K562 (cell line): ENCODE measurements around the gene VGF. TPM values are rescaled to one million over a fixed set of nuclear protein-coding genes. Genes with fewer than 3 reads are reported as not detected.

Experiments used
- ATAC-seq: fragments of 200-7000 bp; cut with Tn5 transposase; 3 replicates; pipeline ENCODE4 v1.9.1; 2020; ENCODE audit warnings: moderate library complexity
- BruUV-seq: library from RNA; stranded (reverse); fragments of 400-500 nt; replicated peaks from 2 replicates; lab custom pipeline; 2021; lab: Mats Ljungman, UMichigan
- CTCF ChIA-PET: fragments of 300-600 bp; formaldehyde crosslinking; extraction: SDS; loops from one replicate; lab custom pipeline; 2021; ENCODE audit warnings: low intra/inter-chr PET ratio; lab: Yijun Ruan, JAX
- POLR2A ChIA-PET: fragments of 300-600, 350-650 bp; sonication (Branson Sonifier 250); formaldehyde crosslinking; extraction: SDS; loops from one replicate; lab custom pipeline; 2021; ENCODE audit warnings: antibody characterized with exemption, inconsistent platforms; lab: Yijun Ruan, JAX
- DNase-seq, 4 experiments: peaks; one replicate each; pipeline versions ENCODE4 v3.0.0 to v3.0.0-alpha.2; 2011 to 2018; ENCODE audit warnings: low spot score in 3 of 4, mixed read lengths in 3 of 4; ENCODE audit errors: extremely low read depth in 1 of 4
- FAIRE-seq: peaks from 2 replicates; lab custom pipeline; 2011; peaks lifted over from hg19 to GRCh38; lab: Jason Lieb, UNC
- H2AFZ ChIP-seq: 2 replicates; pipeline ENCODE4 v1.6.0; 2011; ENCODE audit warnings: low read depth, low read length, control low read depth, inconsistent platforms
- H3K27ac ChIP-seq: fragments of 200-600 bp; 3 replicates; pipeline ENCODE4 v1.8.0; 2011; ENCODE audit warnings: low read depth, mild to moderate bottlenecking, control low read depth, inconsistent platforms, low read length, moderate library complexity, mixed read lengths; ENCODE audit errors: extremely low read depth
- H3K27me3 ChIP-seq, 2 experiments: fragments of 300-600 bp in 1 of 2; 2 replicates in 1 of 2; 3 replicates in 1 of 2; pipeline versions ENCODE4 v1.6.0 to v1.8.0; 2011; ENCODE audit warnings: inconsistent platforms in 2 of 2, low read length in 2 of 2, mild to moderate bottlenecking in 1 of 2, mixed read lengths in 1 of 2, moderate library complexity in 1 of 2; ENCODE audit not compliant: control insufficient read depth in 2 of 2, insufficient read depth in 2 of 2
- H3K36me3 ChIP-seq: fragments of 300-600 bp; 3 replicates; pipeline ENCODE4 v1.8.0; 2011; ENCODE audit warnings: mild to moderate bottlenecking, low read length, inconsistent platforms; ENCODE audit not compliant: control insufficient read depth, insufficient read depth
- H3K4me1 ChIP-seq, 2 experiments: fragments of 200-600 bp in 1 of 2; replicated peaks in 1 of 2; 2 replicates in 1 of 2; 3 replicates in 1 of 2; pipeline versions ENCODE4 v1.5.1 to v1.8.0; 2011; ENCODE audit warnings: inconsistent platforms in 2 of 2, low read length in 2 of 2, mild to moderate bottlenecking in 1 of 2, mixed read lengths in 1 of 2, moderate library complexity in 1 of 2; ENCODE audit not compliant: control insufficient read depth in 2 of 2, insufficient read depth in 2 of 2
- H3K4me2 ChIP-seq: 2 replicates; pipeline ENCODE4 v1.6.1; 2011; ENCODE audit warnings: low read length, control low read depth, inconsistent platforms, mixed read lengths; ENCODE audit not compliant: insufficient read depth
- H3K4me3 ChIP-seq: fragments of 200-600 bp; sonication (generic), shearing (Covaris generic); 2 replicates; pipeline ENCODE4 v1.5.1; 2016; ENCODE audit warnings: control low read depth, inconsistent platforms
- H3K79me2 ChIP-seq: fragments of 200-600 bp; 3 replicates; pipeline ENCODE4 v1.8.0; 2011; ENCODE audit warnings: low read length, inconsistent platforms; ENCODE audit not compliant: control insufficient read depth, insufficient read depth
- H3K9ac ChIP-seq, 2 experiments: 2 replicates each; pipeline versions ENCODE4 v1.6.0 to v1.6.1; 2011; ENCODE audit warnings: low read depth in 2 of 2, low read length in 2 of 2, control low read depth in 1 of 2, inconsistent platforms in 1 of 2, mild to moderate bottlenecking in 1 of 2, mixed read lengths in 1 of 2; ENCODE audit not compliant: insufficient read depth in 1 of 2
- H3K9me1 ChIP-seq: one replicate; pipeline ENCODE4 v1.6.0; 2011; ENCODE audit warnings: inconsistent platforms, mild to moderate bottlenecking, low read length, moderate library complexity; ENCODE audit not compliant: control insufficient read depth, insufficient read depth
- H3K9me3 ChIP-seq: replicated peaks from 2 replicates; pipeline ENCODE4 v1.5.1; 2011; ENCODE audit warnings: low read depth, low read length, inconsistent platforms; ENCODE audit not compliant: control insufficient read depth, insufficient read depth
- H4K20me1 ChIP-seq: replicated peaks from 2 replicates; pipeline ENCODE4 v1.6.1; 2011; ENCODE audit warnings: low read length, inconsistent platforms, mixed read lengths; ENCODE audit not compliant: control insufficient read depth, insufficient read depth
- CEBPB ChIP-seq: fragments of 450-650 bp; IDR thresholded peaks from 2 replicates; pipeline ENCODE4 v1.6.1; 2016; ENCODE audit warnings: missing genetic modification characterization, missing compliant biosample characterization
- FOXK2 ChIP-seq, 2 experiments: fragments of 450-650 bp; IDR thresholded peaks in 1 of 2; conservative IDR thresholded peaks in 1 of 2; 2 replicates each; pipeline ENCODE4 v1.6.1; 2016; ENCODE audit warnings: low read depth in 2 of 2, mild to moderate bottlenecking in 1 of 2
- HDAC1 ChIP-seq, 2 experiments: fragments of 450-650 bp; IDR thresholded peaks; 2 replicates each; pipeline ENCODE4 v1.6.1; 2016 to 2017; ENCODE audit warnings: inconsistent platforms in 1 of 2, mild to moderate bottlenecking in 1 of 2, moderate library complexity in 1 of 2
- PHF21A ChIP-seq: fragments of 450-650 bp; IDR thresholded peaks from 2 replicates; pipeline ENCODE4 v1.6.1; 2017; ENCODE audit warnings: low read depth, borderline replicate concordance
- RBM34 ChIP-seq: fragments of 200-400 bp; formaldehyde crosslinking; IDR thresholded peaks from 2 replicates; pipeline ENCODE4 v1.6.1; 2018; ENCODE audit warnings: low read length, borderline replicate concordance; ENCODE audit not compliant: insufficient read depth
- RBM39 ChIP-seq: fragments of 200-400 bp; formaldehyde crosslinking; optimal IDR thresholded peaks from 2 replicates; pipeline ENCODE3; 2018; ENCODE audit warnings: low read depth, low read length
- ZFX ChIP-seq: sonication (generic); formaldehyde crosslinking; IDR thresholded peaks from 2 replicates; pipeline ENCODE4 v1.8.0; 2022; ENCODE audit warnings: mild to moderate bottlenecking, missing genetic modification reagents, moderate library complexity
- ZNF589 ChIP-seq: fragments of 200-800 bp; sonication (Bioruptor generic); IDR thresholded peaks from 2 replicates; pipeline ENCODE4 v1.6.1; 2016; ENCODE audit warnings: low read depth, missing genetic modification characterization, missing compliant biosample characterization
- ZNF830 ChIP-seq: fragments of 250-450 bp; sonication (Bioruptor Pico); IDR thresholded peaks from 2 replicates; pipeline ENCODE4 v1.5.0; 2021; ENCODE audit warnings: mild to moderate bottlenecking
- WGBS: fragments of 100-300 bp; shearing (Covaris generic); methylation state at CpG from one replicate; pipeline ENCODE4 v1.1.6; 2016; ENCODE audit warnings: low coverage, mixed read lengths; ENCODE audit not compliant: insufficient coverage; ENCODE audit errors: missing lambda C conversion rate; 5-methylcytosine and 5-hydroxymethylcytosine counted together
- in situ Hi-C: fragments of 300-500 bp; cut with MboI; formaldehyde crosslinking; loops from 4 replicates; pipeline ENCODE4 v1.15.0; 2018; ENCODE audit warnings: inconsistent platforms, mixed read lengths
- intact Hi-C: fragments of 100-400 bp; cut with micrococcal nuclease; formaldehyde crosslinking; loops from 2 replicates; pipeline ENCODE4 v1.14.2; 2022
- polyA plus RNA-seq, 8 experiments: library from polyadenylated mRNA; depleted of rRNA in 4 of 8; stranded (reverse) in 5 of 8; unstranded in 3 of 8; fragments of >200 nt; fragmentation: Nextera tagmentation in 2 of 8; fragmentation: Illumina TruSeq in 1 of 8; extraction: Ambion mirVana in 2 of 8; extraction: Trizol in 1 of 8; gene quantifications; 2 replicates each; pipeline versions ENCODE4 v1.2.1 to v1.2.3, GENCODE V29; 2011 to 2014; ENCODE audit warnings: inconsistent platforms in 1 of 8, missing spikeins in 1 of 8
- total RNA-seq, 7 experiments: library from RNA; depleted of rRNA in 6 of 7; stranded (reverse); fragments of >200 nt in 6 of 7; fragmentation: Illumina TruSeq in 2 of 7; extraction: Trizol in 2 of 7; gene quantifications; 2 replicates each; pipeline versions ENCODE4 v1.2.1 to v1.2.3, GENCODE V29; 2011 to 2021; ENCODE audit warnings: low replicate concordance in 1 of 7
- TF ChIP-seq, protein P1 (sequence below), 3 experiments: IDR thresholded peaks in 2 of 3; conservative IDR thresholded peaks in 1 of 3; 2 replicates each; pipeline ENCODE4 v1.5.1; 2011 to 2012; ENCODE audit warnings: low read length in 3 of 3, mild to moderate bottlenecking in 3 of 3, control low read depth in 2 of 3, improper control_type of control experiment in 1 of 3, inconsistent platforms in 1 of 3, low read depth in 1 of 3, mixed read lengths in 1 of 3, moderate library complexity in 1 of 3; ENCODE audit not compliant: insufficient read depth in 2 of 3
- TF ChIP-seq, protein P2 (sequence below): IDR thresholded peaks from 2 replicates; pipeline ENCODE4 v1.6.1; 2011; ENCODE audit warnings: borderline replicate concordance, low read depth, mild to moderate bottlenecking, moderate library complexity, low read length; ENCODE audit not compliant: insufficient read depth, poor library complexity, severe bottlenecking

VGF gene
- total and polyA plus RNA-seq, 9 of the 15 experiments (the other 6 are each of a cell fraction or from before 2014, with no cell fraction given), result 0.03 to 5.7 (median 0.34) TPM

DNA sequence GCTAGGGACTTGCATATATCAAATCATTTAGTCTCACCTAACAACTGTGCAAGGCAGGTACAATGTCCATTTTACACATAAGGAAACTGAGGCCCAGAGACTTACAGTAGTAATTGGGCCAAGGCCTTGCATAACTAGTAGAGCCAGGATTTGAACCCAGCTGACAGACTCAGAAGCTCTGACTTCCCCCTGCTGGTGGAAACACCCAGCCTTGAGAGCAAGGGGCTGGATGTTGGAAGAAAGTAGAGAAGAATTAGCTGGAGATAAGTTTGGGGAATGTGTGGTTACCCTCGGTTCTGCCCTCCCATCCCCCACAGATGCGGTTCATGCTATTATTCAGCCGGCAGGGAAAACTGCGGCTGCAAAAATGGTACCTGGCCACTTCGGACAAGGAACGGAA, 9.1 kb downstream of the VGF start (continued):
- peak; percentile 80 for TF ChIP-seq CEBPB
- TF ChIP-seq ZNF830 (CRISPR knock-in tag), result no peak
- TF ChIP-seq FOXK2 (conservative IDR thresholded peaks at IDR 0.05 in 1 of 2, IDR thresholded peaks at IDR 0.05 in 1 of 2; ENCODE audit: low read depth in 2 of 2), result no peak
- peak; percentile 36; the same call in 1 of the 2 replicates for TF ChIP-seq ZFX (CRISPR knock-in tag)
- TF ChIP-seq, protein P1, sequence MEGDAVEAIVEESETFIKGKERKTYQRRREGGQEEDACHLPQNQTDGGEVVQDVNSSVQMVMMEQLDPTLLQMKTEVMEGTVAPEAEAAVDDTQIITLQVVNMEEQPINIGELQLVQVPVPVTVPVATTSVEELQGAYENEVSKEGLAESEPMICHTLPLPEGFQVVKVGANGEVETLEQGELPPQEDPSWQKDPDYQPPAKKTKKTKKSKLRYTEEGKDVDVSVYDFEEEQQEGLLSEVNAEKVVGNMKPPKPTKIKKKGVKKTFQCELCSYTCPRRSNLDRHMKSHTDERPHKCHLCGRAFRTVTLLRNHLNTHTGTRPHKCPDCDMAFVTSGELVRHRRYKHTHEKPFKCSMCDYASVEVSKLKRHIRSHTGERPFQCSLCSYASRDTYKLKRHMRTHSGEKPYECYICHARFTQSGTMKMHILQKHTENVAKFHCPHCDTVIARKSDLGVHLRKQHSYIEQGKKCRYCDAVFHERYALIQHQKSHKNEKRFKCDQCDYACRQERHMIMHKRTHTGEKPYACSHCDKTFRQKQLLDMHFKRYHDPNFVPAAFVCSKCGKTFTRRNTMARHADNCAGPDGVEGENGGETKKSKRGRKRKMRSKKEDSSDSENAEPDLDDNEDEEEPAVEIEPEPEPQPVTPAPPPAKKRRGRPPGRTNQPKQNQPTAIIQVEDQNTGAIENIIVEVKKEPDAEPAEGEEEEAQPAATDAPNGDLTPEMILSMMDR (IDR thresholded peaks at IDR 0.05 in 2 of 3, conservative IDR thresholded peaks at IDR 0.05 in 1 of 3; ENCODE audit: insufficient read depth in 2 of 3, low read depth in 1 of 3, low read length in 3 of 3), result peak; percentile 44 to 51 (median 46); a peak in 5 of 6 replicates
- TF ChIP-seq RBM34, result no peak

DNA sequence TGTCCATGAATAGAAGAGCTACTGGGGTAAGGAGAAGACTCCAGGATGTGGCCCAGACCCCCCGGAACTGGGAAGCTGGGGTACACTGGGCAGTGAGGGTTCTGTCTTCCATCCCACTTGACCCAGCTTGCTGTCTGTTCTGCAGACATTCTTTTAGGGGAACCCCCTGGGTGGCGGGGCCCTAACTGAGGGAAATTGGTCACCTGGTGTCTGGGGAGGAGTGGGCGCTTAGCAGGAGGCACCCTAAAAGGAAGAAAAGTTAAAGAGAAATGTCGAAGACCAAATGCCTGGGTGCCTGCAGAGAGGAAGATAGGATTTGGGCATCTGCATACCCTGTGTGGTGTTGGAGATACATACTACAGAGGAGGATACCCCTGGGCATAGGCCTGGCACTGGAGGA, 10.1 kb downstream of the VGF start:
- ChIA-PET POLR2A (interaction anchor here (0.6 kb wide), 1 partner anchor 9 kb away, joined by 4 read pairs; no protein-coding TSS in a partner anchor), CTCF (interaction anchor here (0.6 kb wide), 1 partner anchor 74 kb away, joined by 4 read pairs; no protein-coding TSS in a partner anchor)
- no TSS peak for BruUV-seq
- peak overlapping the region; percentile 66 to 93; a peak in 3 of 4 replicates for H3K9ac ChIP-seq
- in situ Hi-C loops, result no loop called here
- no peak overlapping the region for H2AFZ ChIP-seq
- no peaks in the 10 kb centered on the region for H3K9me1 ChIP-seq
- peaks cover 12% of the 10 kb centered on the region for H3K79me2 ChIP-seq
- intact Hi-C loops, result no loop called here
- peak overlapping the region; percentile 49; the same call in 1 of the 3 replicates for H3K27ac ChIP-seq
- peak overlapping the region; percentile 79 for H3K4me3 ChIP-seq
- 58% methylated on average over 4 of the region's 4 CpGs for WGBS
- ATAC-seq, result no peak
- peaks cover 20 to 38% of the 10 kb centered on the region in 2 experiments for H3K4me1 ChIP-seq
- no peaks in the 10 kb centered on the region for H3K9me3 ChIP-seq
- no peaks in the 10 kb centered on the region for H3K27me3 ChIP-seq
- FAIRE-seq, result no peak
- H3K36me3 ChIP-seq, result peaks cover 40% of the 10 kb centered on the region; the same call in 2 of the 3 replicates
- TF ChIP-seq ZNF830 (CRISPR knock-in tag) (no peak), HDAC1 (IDR thresholded peaks at IDR 0.05) (no peak), PHF21A (peak; percentile 3; the same call in 1 of the 2 replicates), RBM39 (no peak), ZNF589 (no peak)
- TF ChIP-seq, protein P2, sequence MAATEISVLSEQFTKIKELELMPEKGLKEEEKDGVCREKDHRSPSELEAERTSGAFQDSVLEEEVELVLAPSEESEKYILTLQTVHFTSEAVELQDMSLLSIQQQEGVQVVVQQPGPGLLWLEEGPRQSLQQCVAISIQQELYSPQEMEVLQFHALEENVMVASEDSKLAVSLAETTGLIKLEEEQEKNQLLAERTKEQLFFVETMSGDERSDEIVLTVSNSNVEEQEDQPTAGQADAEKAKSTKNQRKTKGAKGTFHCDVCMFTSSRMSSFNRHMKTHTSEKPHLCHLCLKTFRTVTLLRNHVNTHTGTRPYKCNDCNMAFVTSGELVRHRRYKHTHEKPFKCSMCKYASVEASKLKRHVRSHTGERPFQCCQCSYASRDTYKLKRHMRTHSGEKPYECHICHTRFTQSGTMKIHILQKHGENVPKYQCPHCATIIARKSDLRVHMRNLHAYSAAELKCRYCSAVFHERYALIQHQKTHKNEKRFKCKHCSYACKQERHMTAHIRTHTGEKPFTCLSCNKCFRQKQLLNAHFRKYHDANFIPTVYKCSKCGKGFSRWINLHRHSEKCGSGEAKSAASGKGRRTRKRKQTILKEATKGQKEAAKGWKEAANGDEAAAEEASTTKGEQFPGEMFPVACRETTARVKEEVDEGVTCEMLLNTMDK, result no peak
- no peaks in the 10 kb centered on the region for H4K20me1 ChIP-seq
- H3K4me2 ChIP-seq, result peak overlapping the region; percentile 67
- no peak for DNase-seq
